OCI-M2 (cell line): ENCODE measurements around the gene PCDHB13.
"Not testable (repeated sequence)": the region's sequence is repeated elsewhere in the genome, so short reads cannot be mapped to it uniquely, and the experiment has no call there.

Experiments used
- DNase-seq: peaks from one replicate; lab custom pipeline; 2025; ENCODE audit not compliant: unreplicated experiment; lab: John Stamatoyannopoulos, UW

PCDHB13 gene

GRCh38 chr5:141201126-141201525 lies 12.6 kb upstream of the PCDHB13 start:
- DNase-seq = not testable (repeated sequence)

- not testable (repeated sequence) for DNase-seq
Observed at GRCh38 chr5:141201646-141202045, 12.1 kb upstream of the PCDHB13 start.

- no peak for DNase-seq
Observed at GRCh38 chr5:141208478-141208877, 5.2 kb upstream of the PCDHB13 start, which contains the start of gene PCDHB12. PCDHB12 (plus strand) TSS chr5:141208719; CDS start chr5:141208908, 189 bp downstream.

- not testable (repeated sequence) for DNase-seq
Observed at GRCh38 chr5:141210281-141210680, 3.4 kb upstream of the PCDHB13 start.

GRCh38 chr5:141210849-141211248 lies 2.9 kb upstream of the PCDHB13 start:
- DNase-seq = not testable (repeated sequence)

GRCh38 chr5:141214583-141214982 lies 864 bp downstream of the PCDHB13 start:
- not testable (repeated sequence) for DNase-seq

GRCh38 chr5:141215504-141215903 lies 1.8 kb downstream of the PCDHB13 start:
- DNase-seq = not testable (repeated sequence)

GRCh38 chr5:141216035-141216434 lies 2.3 kb downstream of the PCDHB13 start:
- not testable (repeated sequence) for DNase-seq

- DNase-seq = no peak
Observed at GRCh38 chr5:141223112-141223783, 9.5 kb downstream of the PCDHB13 start, which contains the start of gene PCDHB14. PCDHB14 (plus strand) TSS chr5:141223343; CDS start chr5:141223506, 163 bp downstream.

GRCh38 chr5:141224844-141225243 lies 11.1 kb downstream of the PCDHB13 start:
- not testable (repeated sequence) for DNase-seq

GRCh38 chr5:141225421-141225820 lies 11.7 kb downstream of the PCDHB13 start:
- DNase-seq = not testable (repeated sequence)

- no peak for DNase-seq
Observed at GRCh38 chr5:141234109-141234667, 20.5 kb downstream of the PCDHB13 start.

GRCh38 chr5:141235922-141236321 lies 22.2 kb downstream of the PCDHB13 start:
- not testable (repeated sequence) for DNase-seq

- DNase-seq = no peak
Observed at GRCh38 chr5:141236516-141237313, 23.0 kb downstream of the PCDHB13 start.

- no peak for DNase-seq
Observed at GRCh38 chr5:141241496-141241895, 27.8 kb downstream of the PCDHB13 start.

- DNase-seq = no peak
Observed at GRCh38 chr5:141245250-141245717, 31.6 kb downstream of the PCDHB13 start, which contains the start of gene PCDHB15. PCDHB15 (plus strand) TSS chr5:141245395; CDS start chr5:141245579, 184 bp downstream.

GRCh38 chr5:141246971-141247370 lies 33.3 kb downstream of the PCDHB13 start:
- DNase-seq = not testable (repeated sequence)

- not testable (repeated sequence) for DNase-seq
Observed at GRCh38 chr5:141247434-141247833, 33.7 kb downstream of the PCDHB13 start.

GRCh38 chr5:141250576-141250975 lies 36.9 kb downstream of the PCDHB13 start:
- DNase-seq = no peak

GRCh38 chr5:141258464-141258863 lies 44.7 kb downstream of the PCDHB13 start:
- DNase-seq = no peak

GRCh38 chr5:141258948-141259347 lies 45.2 kb downstream of the PCDHB13 start:
- no peak for DNase-seq
